GM12891 (cell line): ENCODE results near the gene PDLIM4.

Experiments
- PAX5 ChIP-seq: IDR thresholded peaks from 2 replicates; pipeline ENCODE4 v1.6.1; 2011; ENCODE audit warnings: low read length, moderate library complexity, mild to moderate bottlenecking; ENCODE audit not compliant: insufficient read depth, severe bottlenecking
- POLR2A ChIP-seq: IDR thresholded peaks from 2 replicates; pipeline ENCODE4 v1.6.1; 2011; ENCODE audit warnings: low read depth, low read length, control low read depth
- TAF1 ChIP-seq: IDR thresholded peaks from 2 replicates; pipeline ENCODE4 v1.6.1; 2011; ENCODE audit warnings: low read depth, low read length, control low read depth

GRCh38 chr5:132289097-132289496 lies 31.6 kb downstream of the PDLIM4 start:
- no peak for TF ChIP-seq TAF1
- no peak for TF ChIP-seq POLR2A
- no peak for TF ChIP-seq PAX5
